MG63 (cell line): ENCODE data around the gene FAAP100. TPM values are rescaled to one million over a fixed set of nuclear protein-coding genes. Genes with fewer than 3 reads are reported as not detected.

ENCODE experiments used
- DNase-seq: peaks from one replicate; pipeline ENCODE4 v3.0.0-alpha.2; 2020
- H3K27me3 ChIP-seq: fragments of 250-450 bp; sonication (Bioruptor Pico); 2 replicates; pipeline ENCODE4 v1.5.1; 2020; ENCODE audit warnings: mild to moderate bottlenecking, moderate library complexity
- H3K36me3 ChIP-seq: fragments of 250-450 bp; sonication (Bioruptor Pico); 2 replicates; pipeline ENCODE4 v1.5.1; 2020; ENCODE audit warnings: mild to moderate bottlenecking, moderate library complexity
- H3K4me3 ChIP-seq: fragments of 250-450 bp; sonication (Bioruptor Pico); 2 replicates; pipeline ENCODE4 v1.5.1; 2020; ENCODE audit warnings: mild to moderate bottlenecking, moderate library complexity
- H3K9me3 ChIP-seq: fragments of 250-450 bp; sonication (Bioruptor Pico); 2 replicates; pipeline ENCODE4 v1.5.1; 2020; ENCODE audit warnings: mild to moderate bottlenecking, moderate library complexity
- total RNA-seq: library from RNA; depleted of rRNA; stranded (reverse); fragments of >200 nt; shearing (Covaris generic); gene quantifications from 2 replicates; pipeline ENCODE4 v1.2.3, GENCODE V29; 2014; ENCODE audit warnings: low replicate concordance

FAAP100 gene
- total RNA-seq, 1 experiment from 2014 or later, result 41.7 TPM

- Histone ChIP-seq H3K4me3 (no peak overlapping the region), H3K36me3 (no peaks in the 10 kb centered on the region), H3K9me3 (no peaks in the 10 kb centered on the region), H3K27me3 (no peaks in the 10 kb centered on the region)
- no peak for DNase-seq
Measured at GRCh38 chr17:81524865-81525159, 27.3 kb downstream of the FAAP100 start.

GRCh38 chr17:81524039-81524864, 27.9 kb downstream of the FAAP100 start:
- H3K9me3 ChIP-seq, result no peaks in the 10 kb centered on the region
- DNase-seq, result peak; percentile 8
- H3K27me3 ChIP-seq, result no peaks in the 10 kb centered on the region
- H3K36me3 ChIP-seq, result no peaks in the 10 kb centered on the region
- H3K4me3 ChIP-seq, result no peak overlapping the region

- H3K4me3 ChIP-seq, result no peak overlapping the region
- no peaks in the 10 kb centered on the region for H3K9me3 ChIP-seq
- no peaks in the 10 kb centered on the region; the same call in 1 of the 2 replicates for H3K36me3 ChIP-seq
- peak; percentile 91 for DNase-seq
- H3K27me3 ChIP-seq, result no peaks in the 10 kb centered on the region
Measured at GRCh38 chr17:81523402-81524038, 28.6 kb downstream of the FAAP100 start.

- no peak overlapping the region for H3K4me3 ChIP-seq
- DNase-seq, result no peak
- H3K36me3 ChIP-seq, result no peaks in the 10 kb centered on the region; the same call in 1 of the 2 replicates
- H3K9me3 ChIP-seq, result no peaks in the 10 kb centered on the region
- no peaks in the 10 kb centered on the region for H3K27me3 ChIP-seq
Measured at GRCh38 chr17:81522491-81523401, 29.4 kb downstream of the FAAP100 start.

GRCh38 chr17:81520021-81520901, 31.9 kb downstream of the FAAP100 start:
- DNase-seq, result no peak
- Histone ChIP-seq H3K4me3 (no peak overlapping the region), H3K9me3 (no peaks in the 10 kb centered on the region), H3K27me3 (no peaks in the 10 kb centered on the region), H3K36me3 (peaks cover 19% of the 10 kb centered on the region)

GRCh38 chr17:81519284-81520020, 32.7 kb downstream of the FAAP100 start:
- no peaks in the 10 kb centered on the region for H3K27me3 ChIP-seq
- DNase-seq, result no peak
- no peak overlapping the region for H3K4me3 ChIP-seq
- no peaks in the 10 kb centered on the region for H3K9me3 ChIP-seq
- peaks cover 21% of the 10 kb centered on the region for H3K36me3 ChIP-seq

GRCh38 chr17:81518785-81519283, 33.3 kb downstream of the FAAP100 start:
- DNase-seq, result no peak
- H3K9me3 ChIP-seq, result no peaks in the 10 kb centered on the region
- peaks cover 21% of the 10 kb centered on the region for H3K36me3 ChIP-seq
- no peaks in the 10 kb centered on the region for H3K27me3 ChIP-seq
- no peak overlapping the region for H3K4me3 ChIP-seq

GRCh38 chr17:81518113-81518784, 33.9 kb downstream of the FAAP100 start:
- no peak for DNase-seq
- no peak overlapping the region for H3K4me3 ChIP-seq

GRCh38 chr17:81517339-81518112, 34.6 kb downstream of the FAAP100 start:
- Histone ChIP-seq H3K4me3 (no peak overlapping the region), H3K36me3 (peaks cover 21% of the 10 kb centered on the region), H3K9me3 (no peaks in the 10 kb centered on the region), H3K27me3 (no peaks in the 10 kb centered on the region)
- no peak for DNase-seq

More at GRCh38 chr17:81518113-81518784, 33.9 kb downstream of the FAAP100 start:
- Histone ChIP-seq H3K9me3 (no peaks in the 10 kb centered on the region), H3K27me3 (no peaks in the 10 kb centered on the region), H3K36me3 (peaks cover 21% of the 10 kb centered on the region)

- Histone ChIP-seq H3K4me3 (no peak overlapping the region), H3K9me3 (no peaks in the 10 kb centered on the region), H3K27me3 (no peaks in the 10 kb centered on the region), H3K36me3 (peaks cover 26% of the 10 kb centered on the region)
- no peak for DNase-seq
Measured at GRCh38 chr17:81517009-81517338, 35.2 kb downstream of the FAAP100 start.

- Histone ChIP-seq H3K4me3 (peak overlapping the region; percentile 89), H3K27me3 (no peaks in the 10 kb centered on the region), H3K36me3 (peaks cover 31% of the 10 kb centered on the region), H3K9me3 (no peaks in the 10 kb centered on the region)
- DNase-seq, result no peak
Measured at GRCh38 chr17:81516439-81516838, 35.7 kb downstream of the FAAP100 start.

- H3K27me3 ChIP-seq, result no peaks in the 10 kb centered on the region
- peak overlapping the region; percentile 89 for H3K4me3 ChIP-seq
- H3K36me3 ChIP-seq, result peaks cover 40% of the 10 kb centered on the region
- H3K9me3 ChIP-seq, result no peaks in the 10 kb centered on the region
- DNase-seq, result no peak
Measured at GRCh38 chr17:81515530-81516041, 36.6 kb downstream of the FAAP100 start.

- Histone ChIP-seq H3K27me3 (no peaks in the 10 kb centered on the region), H3K4me3 (peak overlapping the region; percentile 89), H3K9me3 (no peaks in the 10 kb centered on the region), H3K36me3 (peaks cover 46% of the 10 kb centered on the region)
- peak; percentile 92 for DNase-seq
Measured at GRCh38 chr17:81514739-81515529, 37.2 kb downstream of the FAAP100 start.

- Histone ChIP-seq H3K36me3 (peaks cover 51% of the 10 kb centered on the region), H3K9me3 (no peaks in the 10 kb centered on the region), H3K4me3 (peak overlapping the region; percentile 89), H3K27me3 (no peaks in the 10 kb centered on the region)
- DNase-seq, result no peak
Measured at GRCh38 chr17:81514489-81514738, 37.7 kb downstream of the FAAP100 start.
